K562 (cell line): ENCODE measurements around the gene RCSD1.

Experiments
- ARID2 ChIP-seq: fragments of 450-650 bp; IDR thresholded peaks from 2 replicates; pipeline ENCODE4 v1.6.1; 2017; ENCODE audit warnings: antibody characterized with exemption, mild to moderate bottlenecking
- EP300 ChIP-seq: IDR thresholded peaks from 2 replicates; pipeline ENCODE4 v1.6.1; 2012; ENCODE audit warnings: low read length, improper control_type of control experiment
- FOXK1 ChIP-seq: sonication (generic); formaldehyde crosslinking; IDR thresholded peaks from 2 replicates; pipeline ENCODE4 v1.8.0; 2022; ENCODE audit warnings: missing genetic modification reagents, mild to moderate bottlenecking, borderline replicate concordance
- MNT ChIP-seq, 2 experiments: fragments of 450-650 bp; conservative IDR thresholded peaks; 2 replicates each; pipeline ENCODE4 v1.6.1; 2017; ENCODE audit warnings: mild to moderate bottlenecking in 2 of 2, moderate library complexity in 2 of 2
- MTA1 ChIP-seq: fragments of 450-650 bp; IDR thresholded peaks from 2 replicates; pipeline ENCODE4 v1.6.1; 2017; ENCODE audit warnings: borderline replicate concordance
- MXI1 ChIP-seq: IDR thresholded peaks from 2 replicates; pipeline ENCODE4 v1.6.1; 2011; ENCODE audit warnings: low read depth, mild to moderate bottlenecking, improper control_type of control experiment, low read length
- POLR2A ChIP-seq: fragments of 450-650 bp; conservative IDR thresholded peaks from 2 replicates; pipeline ENCODE4 v1.6.1; 2016
- RHOXF2B ChIP-seq: fragments of 250-450 bp; sonication (Bioruptor Pico); conservative IDR thresholded peaks from 2 replicates; pipeline ENCODE4 v1.5.1; 2021
- SAFB ChIP-seq: fragments of 200-400 bp; formaldehyde crosslinking; IDR thresholded peaks from 2 replicates; pipeline ENCODE4 v1.6.1; 2017; ENCODE audit warnings: low read depth, low read length, borderline replicate concordance
- SP1 ChIP-seq: sonication (generic); formaldehyde crosslinking; IDR thresholded peaks from 2 replicates; pipeline ENCODE4 v1.8.1; 2022; ENCODE audit warnings: mild to moderate bottlenecking, missing genetic modification reagents
- ZBTB7A ChIP-seq: IDR thresholded peaks from 2 replicates; pipeline ENCODE4 v1.6.1; 2011; ENCODE audit warnings: low read depth, mild to moderate bottlenecking, low read length, moderate library complexity, borderline replicate concordance; ENCODE audit not compliant: control insufficient read depth
- ZFP36 ChIP-seq: fragments of 150-350 bp; IDR thresholded peaks from 2 replicates; pipeline ENCODE4 v1.6.1; 2018; ENCODE audit warnings: low read length, low read depth; ENCODE audit not compliant: partially characterized antibody
- ZNF3 ChIP-seq: fragments of 250-450 bp; sonication (Bioruptor Pico); IDR thresholded peaks from 2 replicates; pipeline ENCODE4 v1.5.0; 2021; ENCODE audit warnings: mild to moderate bottlenecking, moderate library complexity
- TF ChIP-seq, protein P1 (sequence below), 2 experiments: fragments of 450-650 bp in 1 of 2; sonication (generic) in 1 of 2; formaldehyde crosslinking in 1 of 2; IDR thresholded peaks in 1 of 2; conservative IDR thresholded peaks in 1 of 2; 2 replicates each; pipeline versions ENCODE4 v1.6.1 to v1.8.1; 2016 to 2023; ENCODE audit warnings: mild to moderate bottlenecking in 2 of 2, moderate library complexity in 2 of 2, inconsistent platforms in 1 of 2, missing genetic modification reagents in 1 of 2

- no peak for TF ChIP-seq SP1 (CRISPR knock-in tag)
- TF ChIP-seq, protein P1, sequence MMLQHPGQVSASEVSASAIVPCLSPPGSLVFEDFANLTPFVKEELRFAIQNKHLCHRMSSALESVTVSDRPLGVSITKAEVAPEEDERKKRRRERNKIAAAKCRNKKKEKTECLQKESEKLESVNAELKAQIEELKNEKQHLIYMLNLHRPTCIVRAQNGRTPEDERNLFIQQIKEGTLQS (IDR thresholded peaks at IDR 0.05), result no peak
- TF ChIP-seq, protein P1 (CRISPR knock-in tag; conservative IDR thresholded peaks at IDR 0.05), result no peak
- no peak for TF ChIP-seq SAFB
- TF ChIP-seq ZBTB7A, result no peak
- TF ChIP-seq RHOXF2B (CRISPR knock-in tag), result no peak
- TF ChIP-seq ZNF3 (CRISPR knock-in tag), result no peak
- TF ChIP-seq EP300, result no peak
- no peak for TF ChIP-seq ARID2
- no peak for TF ChIP-seq FOXK1 (CRISPR knock-in tag)
- TF ChIP-seq POLR2A, result no peak
- TF ChIP-seq MTA1, result no peak
- TF ChIP-seq MXI1, result no peak
- TF ChIP-seq ZFP36, result no peak
- no peak for TF ChIP-seq MNT (conservative IDR thresholded peaks at IDR 0.05)
Observed at GRCh38 chr1:167668108-167668507, 38.1 kb downstream of the RCSD1 start.
